Measurements from ENCODE around the gene AQP6. TPM values are rescaled to one million over a fixed set of nuclear protein-coding genes. Genes with fewer than 3 reads are reported as not detected.

The AQP6 gene
- total and polyA plus RNA-seq, 2 donors (not counting 1 experiment from before 2014, with no cell fraction given): 0.17 TPM; not detected in 1

DNA sequence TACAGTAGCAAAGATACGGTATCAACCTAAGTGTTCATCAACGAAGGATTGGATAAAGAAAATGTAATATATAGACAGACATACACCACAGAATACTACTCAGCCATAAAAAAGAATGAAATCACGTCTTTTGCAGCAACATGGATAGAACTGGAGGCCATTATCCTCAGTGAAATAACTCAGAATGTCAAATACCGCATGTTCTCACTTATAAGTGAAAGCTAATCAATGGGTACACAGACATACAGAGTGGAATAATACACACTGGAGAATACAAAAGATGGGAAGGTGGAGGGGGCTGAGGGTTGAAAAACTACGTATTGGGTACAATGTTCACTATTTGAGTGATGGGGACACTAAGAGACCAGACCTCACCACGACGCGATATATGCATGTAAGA, 51.5 kb downstream of the AQP6 start:
- Histone ChIP-seq H3K27ac (ENCODE audit: insufficient read depth, low read length) (no peak overlapping the region), H3K4me3 (replicated peaks in 1 of 4; ENCODE audit: control extremely low read depth in 1 of 4, insufficient read depth in 1 of 4, low read depth in 3 of 4, low read length in 4 of 4) (peak overlapping the region; percentile 70 to 87 (median 76)), H3K4me2 (ENCODE audit: extremely low read depth, insufficient read depth, low read length) (peak overlapping the region; percentile 63), H3K36me3 (ENCODE audit: control insufficient read depth, insufficient read depth, low read length) (no peaks in the 10 kb centered on the region), H3K27me3 (ENCODE audit: control insufficient read depth, insufficient read depth, low read length) (no peaks in the 10 kb centered on the region), H3K79me2 (ENCODE audit: control insufficient read depth, insufficient read depth, low read length) (peaks cover 60% of the 10 kb centered on the region), H3K4me1 (ENCODE audit: control insufficient read depth, extremely low read depth, insufficient read depth, low read length) (no peaks in the 10 kb centered on the region), H3K9ac (ENCODE audit: insufficient read depth, low read length) (no peak overlapping the region), H4K20me1 (ENCODE audit: control insufficient read depth, extremely low read depth, insufficient read depth, low read length) (no peaks in the 10 kb centered on the region), H3K9me3 (ENCODE audit: control insufficient read depth, insufficient read depth, low read depth, low read length) (no peaks in the 10 kb centered on the region), H2AFZ (ENCODE audit: low read length) (no peak overlapping the region)
- no peak for TF ChIP-seq EZH2 (IDR thresholded peaks at IDR 0.05; ENCODE audit: low read length, missing control alignments)
- TF ChIP-seq, protein P1, sequence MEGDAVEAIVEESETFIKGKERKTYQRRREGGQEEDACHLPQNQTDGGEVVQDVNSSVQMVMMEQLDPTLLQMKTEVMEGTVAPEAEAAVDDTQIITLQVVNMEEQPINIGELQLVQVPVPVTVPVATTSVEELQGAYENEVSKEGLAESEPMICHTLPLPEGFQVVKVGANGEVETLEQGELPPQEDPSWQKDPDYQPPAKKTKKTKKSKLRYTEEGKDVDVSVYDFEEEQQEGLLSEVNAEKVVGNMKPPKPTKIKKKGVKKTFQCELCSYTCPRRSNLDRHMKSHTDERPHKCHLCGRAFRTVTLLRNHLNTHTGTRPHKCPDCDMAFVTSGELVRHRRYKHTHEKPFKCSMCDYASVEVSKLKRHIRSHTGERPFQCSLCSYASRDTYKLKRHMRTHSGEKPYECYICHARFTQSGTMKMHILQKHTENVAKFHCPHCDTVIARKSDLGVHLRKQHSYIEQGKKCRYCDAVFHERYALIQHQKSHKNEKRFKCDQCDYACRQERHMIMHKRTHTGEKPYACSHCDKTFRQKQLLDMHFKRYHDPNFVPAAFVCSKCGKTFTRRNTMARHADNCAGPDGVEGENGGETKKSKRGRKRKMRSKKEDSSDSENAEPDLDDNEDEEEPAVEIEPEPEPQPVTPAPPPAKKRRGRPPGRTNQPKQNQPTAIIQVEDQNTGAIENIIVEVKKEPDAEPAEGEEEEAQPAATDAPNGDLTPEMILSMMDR (conservative IDR thresholded peaks at IDR 0.05 in 1 of 2, IDR thresholded peaks at IDR 0.05 in 1 of 2; ENCODE audit: low read depth in 1 of 2, low read length in 2 of 2): no peak
- no peak for DNase-seq (ENCODE audit: low read depth in 2 of 2)

DNA sequence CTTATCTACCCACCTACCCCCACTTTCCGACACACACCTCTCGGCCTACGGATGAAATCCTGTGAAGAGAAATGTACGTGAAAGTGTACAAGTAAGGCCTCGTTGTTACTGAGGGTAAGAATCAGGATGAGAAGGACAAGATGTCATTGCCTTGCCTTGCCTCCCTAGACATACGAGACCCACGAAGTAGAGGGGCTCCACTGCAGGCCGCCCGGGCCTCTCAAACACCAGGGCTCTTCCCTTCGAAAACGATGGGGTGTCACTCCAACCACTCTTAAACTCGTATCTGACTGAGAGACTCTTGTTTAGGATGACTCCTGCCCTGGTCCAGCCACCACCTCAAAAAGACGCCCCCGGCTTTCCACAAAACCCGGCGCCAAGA, 52.0 kb downstream of the AQP6 start:
- peak overlapping the region; percentile 84 for H2AFZ ChIP-seq (ENCODE audit: low read length)
- no peaks in the 10 kb centered on the region for H3K4me1 ChIP-seq (ENCODE audit: control insufficient read depth, extremely low read depth, insufficient read depth, low read length)
- peak overlapping the region; percentile 63 for H3K4me2 ChIP-seq (ENCODE audit: extremely low read depth, insufficient read depth, low read length)
- peak overlapping the region; percentile 82 for H3K27ac ChIP-seq (ENCODE audit: insufficient read depth, low read length)
- no peak for DNase-seq (ENCODE audit: low read depth in 2 of 2)
- TF ChIP-seq, protein P1 (conservative IDR thresholded peaks at IDR 0.05 in 1 of 2, IDR thresholded peaks at IDR 0.05 in 1 of 2; ENCODE audit: low read depth in 1 of 2, low read length in 2 of 2): no peak
- no peak for TF ChIP-seq EZH2 (IDR thresholded peaks at IDR 0.05; ENCODE audit: low read length, missing control alignments)
- peak overlapping the region; percentile 70 to 87 (median 76) for H3K4me3 ChIP-seq (replicated peaks in 1 of 4; ENCODE audit: control extremely low read depth in 1 of 4, insufficient read depth in 1 of 4, low read depth in 3 of 4, low read length in 4 of 4)
- peaks cover 55% of the 10 kb centered on the region for H3K79me2 ChIP-seq (ENCODE audit: control insufficient read depth, insufficient read depth, low read length)
- H3K36me3 ChIP-seq (ENCODE audit: control insufficient read depth, insufficient read depth, low read length): no peaks in the 10 kb centered on the region
- H3K9ac ChIP-seq (ENCODE audit: insufficient read depth, low read length): peak overlapping the region; percentile 73
- no peaks in the 10 kb centered on the region for H3K27me3 ChIP-seq (ENCODE audit: control insufficient read depth, insufficient read depth, low read length)
- no peaks in the 10 kb centered on the region for H3K9me3 ChIP-seq (ENCODE audit: control insufficient read depth, insufficient read depth, low read depth, low read length)
- no peaks in the 10 kb centered on the region for H4K20me1 ChIP-seq (ENCODE audit: control insufficient read depth, extremely low read depth, insufficient read depth, low read length)

DNA sequence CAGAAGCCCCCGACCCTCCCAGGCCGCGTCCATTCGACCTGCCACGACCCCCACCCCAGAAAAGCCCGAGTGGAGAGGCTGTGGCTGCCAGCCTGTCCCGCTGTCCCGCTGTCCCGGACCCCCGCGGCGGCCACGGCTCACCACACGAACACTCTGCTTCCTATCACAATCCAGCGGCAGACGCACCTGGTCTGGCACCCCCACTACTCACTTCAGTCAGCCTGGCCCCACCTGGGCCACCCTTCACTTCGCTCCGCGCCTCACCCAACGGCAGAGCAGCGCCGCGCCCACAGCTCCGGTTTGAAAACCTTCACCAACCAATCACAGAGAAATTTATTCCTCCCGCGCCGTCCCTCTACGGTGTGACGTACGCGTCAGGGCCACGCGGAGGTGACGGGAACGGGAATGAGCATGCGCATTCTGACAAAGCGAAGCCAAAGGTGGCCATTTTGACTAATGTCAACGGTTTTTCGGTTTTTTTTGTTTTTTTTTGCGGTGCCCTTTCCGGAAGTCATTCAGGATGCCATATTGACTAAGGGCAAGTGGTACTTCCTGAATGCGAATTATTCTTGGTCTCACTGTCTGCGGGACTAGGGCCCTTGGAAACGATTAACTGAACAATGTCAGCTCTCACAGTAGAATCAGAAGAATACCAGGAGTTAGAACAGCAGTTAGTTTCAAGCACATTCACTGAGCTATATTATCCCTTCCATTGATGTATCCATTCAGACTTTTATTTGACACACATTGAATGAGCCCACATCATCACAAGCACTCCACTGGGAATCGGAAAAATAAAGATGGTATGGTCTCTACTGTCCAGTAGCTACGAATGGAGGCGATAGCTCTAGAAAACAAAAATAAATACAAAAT, 52.7 kb downstream of the AQP6 start, which contains the start of gene RACGAP1:
Gene RACGAP1, minus strand, starts transcription at position 308 of the 873 bp plus-strand sequence. CDS start 8,779 bp downstream, outside the sequence.
- H3K36me3 ChIP-seq (ENCODE audit: control insufficient read depth, insufficient read depth, low read length): no peaks in the 10 kb centered on the region
- TF ChIP-seq, protein P1 (conservative IDR thresholded peaks at IDR 0.05 in 1 of 2, IDR thresholded peaks at IDR 0.05 in 1 of 2; ENCODE audit: low read depth in 1 of 2, low read length in 2 of 2): no peak
- no peak for TF ChIP-seq EZH2 (IDR thresholded peaks at IDR 0.05; ENCODE audit: low read length, missing control alignments)
- peak within 1 kb of the TSS; percentile 97 for H2AFZ ChIP-seq (ENCODE audit: low read length)

More for the DNA sequence above, 52.7 kb downstream of the AQP6 start, which contains the start of gene RACGAP1:
- Histone ChIP-seq H3K27me3 (ENCODE audit: control insufficient read depth, insufficient read depth, low read length) (no peaks in the 10 kb centered on the region), H3K4me1 (ENCODE audit: control insufficient read depth, extremely low read depth, insufficient read depth, low read length) (no peaks in the 10 kb centered on the region), H3K79me2 (ENCODE audit: control insufficient read depth, insufficient read depth, low read length) (peaks cover 49% of the 10 kb centered on the region), H4K20me1 (ENCODE audit: control insufficient read depth, extremely low read depth, insufficient read depth, low read length) (no peaks in the 10 kb centered on the region), H3K4me2 (ENCODE audit: extremely low read depth, insufficient read depth, low read length) (peak within 1 kb of the TSS; percentile 70), H3K9me3 (ENCODE audit: control insufficient read depth, insufficient read depth, low read depth, low read length) (no peaks in the 10 kb centered on the region), H3K9ac (ENCODE audit: insufficient read depth, low read length) (peak within 1 kb of the TSS; percentile 73), H3K27ac (ENCODE audit: insufficient read depth, low read length) (peak within 1 kb of the TSS; percentile 82), H3K4me3 (replicated peaks in 1 of 4; ENCODE audit: control extremely low read depth in 1 of 4, insufficient read depth in 1 of 4, low read depth in 3 of 4, low read length in 4 of 4) (peak within 1 kb of the TSS; percentile 70 to 87 (median 76))
- peak; percentile 95 to 99 for DNase-seq (ENCODE audit: low read depth in 2 of 2)

Measured in fibroblast of lung (primary cell).